Liver (tissue), 9 donors: ENCODE data around the gene METTL2B. TPM values are rescaled to one million over a fixed set of nuclear protein-coding genes. Genes with fewer than 3 reads are reported as not detected.
"Not testable (repeated sequence)": the region's sequence is repeated elsewhere in the genome, so short reads cannot be mapped to it uniquely, and the experiment has no call there.

Experiments used
- DNase-seq: peaks from one replicate; pipeline ENCODE4 v3.0.0-alpha.2; 2017; ENCODE audit warnings: low spot score
- H3K27ac ChIP-seq, 2 donors: one replicate each; pipeline ENCODE4 v1.7.0; 2013; ENCODE audit warnings: inconsistent platforms in 2 of 2, low read length in 2 of 2, control low read depth in 1 of 2, low read depth in 1 of 2, mild to moderate bottlenecking in 1 of 2
- H3K27me3 ChIP-seq, 4 donors: one replicate each; pipeline versions ENCODE4 v1.6.1 to v1.7.0; 2013; ENCODE audit warnings: low read length in 3 of 4, inconsistent platforms in 1 of 4, mild to moderate bottlenecking in 1 of 4, moderate library complexity in 1 of 4; ENCODE audit not compliant: control insufficient read depth in 4 of 4, insufficient read depth in 4 of 4
- H3K36me3 ChIP-seq, 4 donors: one replicate each; pipeline versions ENCODE4 v1.6.1 to v1.7.0; 2013; ENCODE audit warnings: low read length in 3 of 4, mild to moderate bottlenecking in 3 of 4, low read depth in 1 of 4, moderate library complexity in 1 of 4; ENCODE audit not compliant: control insufficient read depth in 4 of 4, insufficient read depth in 3 of 4
- H3K4me1 ChIP-seq, 4 donors: one replicate each; pipeline versions ENCODE4 v1.6.1 to v1.7.0; 2013; ENCODE audit warnings: low read length in 3 of 4, mild to moderate bottlenecking in 3 of 4, moderate library complexity in 1 of 4; ENCODE audit not compliant: control insufficient read depth in 4 of 4, insufficient read depth in 4 of 4
- H3K4me3 ChIP-seq, 3 donors: one replicate each; pipeline versions ENCODE4 v1.6.1 to v1.7.0; 2013; ENCODE audit warnings: low read length in 3 of 3, control low read depth in 1 of 3, low read depth in 1 of 3, mild to moderate bottlenecking in 1 of 3
- H3K9ac ChIP-seq, 2 donors: one replicate each; pipeline ENCODE4 v1.7.0; 2013; ENCODE audit warnings: low read length in 2 of 2, mild to moderate bottlenecking in 2 of 2, moderate library complexity in 2 of 2, control low read depth in 1 of 2, low read depth in 1 of 2
- H3K9me3 ChIP-seq, 4 donors: one replicate each; pipeline versions ENCODE4 v1.6.1 to v1.7.0; 2013; ENCODE audit warnings: low read length in 3 of 4; ENCODE audit not compliant: control insufficient read depth in 4 of 4
- EGR1 ChIP-seq, 2 donors: IDR thresholded peaks; 2 replicates each; pipeline ENCODE4 v1.6.1; 2016 to 2018; ENCODE audit warnings: antibody characterized with exemption in 2 of 2, low read depth in 2 of 2
- FOXA1 ChIP-seq: IDR thresholded peaks from 2 replicates; pipeline ENCODE4 v1.6.1; 2016; ENCODE audit warnings: antibody characterized with exemption
- FOXA2 ChIP-seq: IDR thresholded peaks from 2 replicates; pipeline ENCODE4 v1.6.1; 2016; ENCODE audit warnings: antibody characterized with exemption
- GABPA ChIP-seq, 2 donors: IDR thresholded peaks in 1 of 2; conservative IDR thresholded peaks in 1 of 2; 2 replicates each; pipeline ENCODE4 v1.6.1; 2016; ENCODE audit warnings: antibody characterized with exemption in 2 of 2, mild to moderate bottlenecking in 1 of 2, moderate library complexity in 1 of 2
- HNF4A ChIP-seq, 2 donors: conservative IDR thresholded peaks; 2 replicates each; pipeline ENCODE4 v1.6.1; 2016; ENCODE audit warnings: antibody characterized with exemption in 2 of 2, mild to moderate bottlenecking in 2 of 2
- HNF4G ChIP-seq: IDR thresholded peaks from 2 replicates; pipeline ENCODE4 v1.6.1; 2016; ENCODE audit warnings: antibody characterized with exemption
- JUND ChIP-seq, 2 donors: IDR thresholded peaks; 2 replicates each; pipeline ENCODE4 v1.6.1; 2016; ENCODE audit warnings: antibody characterized with exemption in 2 of 2
- RAD21 ChIP-seq, 2 donors: IDR thresholded peaks; 2 replicates each; pipeline ENCODE4 v1.6.1; 2016; ENCODE audit warnings: antibody characterized with exemption in 2 of 2, mild to moderate bottlenecking in 2 of 2
- RXRA ChIP-seq, 2 donors: IDR thresholded peaks; 2 replicates each; pipeline ENCODE4 v1.6.1; 2017 to 2018; ENCODE audit warnings: antibody characterized with exemption in 2 of 2, mild to moderate bottlenecking in 1 of 2
- SP1 ChIP-seq: IDR thresholded peaks from 2 replicates; pipeline ENCODE4 v1.6.1; 2018; ENCODE audit warnings: antibody characterized with exemption, mild to moderate bottlenecking
- TAF1 ChIP-seq: conservative IDR thresholded peaks from 2 replicates; pipeline ENCODE4 v1.6.1; 2016; ENCODE audit warnings: antibody characterized with exemption, mild to moderate bottlenecking
- WGBS: extraction: QIAGEN DNeasy Blood & Tissue Kit; methylation state at CpG from one replicate; pipeline ENCODE4 v1.1.7; 2013; 5-methylcytosine and 5-hydroxymethylcytosine counted together
- polyA plus RNA-seq, 2 donors: library from polyadenylated mRNA; stranded (reverse) in 1 of 2; unstranded in 1 of 2; fragments of 200-250 nt in 1 of 2; fragments of >200 nt in 1 of 2; fragmentation: Nextera tagmentation in 1 of 2; extraction: Ambion mirVana in 1 of 2; gene quantifications; one replicate each; pipeline versions ENCODE4 v1.2.1 to v1.2.3, GENCODE V29; 2013 to 2015
- total RNA-seq, 2 donors: library from RNA; depleted of rRNA; stranded (reverse); fragments of >200 nt; gene quantifications; one replicate each; pipeline ENCODE4 v1.2.3, GENCODE V29; 2014
- TF ChIP-seq, protein P1 (sequence below): IDR thresholded peaks from 2 replicates; pipeline ENCODE4 v1.6.1; 2016; ENCODE audit warnings: antibody characterized with exemption
- TF ChIP-seq, protein P2 (sequence below): fragments of 150-350 bp; IDR thresholded peaks from 2 replicates; pipeline ENCODE4 v1.5.1; 2017; ENCODE audit warnings: improper control_type of control experiment, low read depth, low read length; ENCODE audit not compliant: missing input control
- donor health status: healthy.
- donor health status: healthy.
- donor health status: healthy.
- donor health status: healthy.
- donor health status: healthy.

METTL2B gene
- total and polyA plus RNA-seq, 4 donors, result 6.8 to 20.7 (median 12.1) TPM

DNA sequence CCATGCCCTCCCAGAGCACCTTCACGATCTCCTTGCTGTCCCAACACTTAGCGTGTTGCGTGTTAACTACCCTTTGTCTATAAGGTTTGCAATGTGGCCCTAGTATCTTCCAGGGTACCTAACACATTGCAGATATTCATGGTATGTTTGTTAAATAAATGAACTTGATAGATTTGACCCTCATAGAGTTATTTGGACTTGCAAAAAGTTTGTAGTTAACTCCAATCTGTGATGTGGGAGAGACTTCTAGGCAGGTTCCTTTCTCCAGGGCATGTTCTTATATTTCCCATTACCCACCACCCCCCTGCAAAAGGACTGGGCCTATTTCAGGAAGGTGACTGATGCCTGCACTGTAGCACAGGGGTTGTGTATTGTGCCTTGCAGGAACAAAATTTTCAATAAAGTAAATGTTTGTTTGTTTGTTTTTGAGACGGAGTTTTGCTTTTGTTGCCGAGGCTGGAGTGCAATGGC, 20.3 kb upstream of the METTL2B start:
- no peaks in the 10 kb centered on the region for H3K36me3 ChIP-seq
- H3K9me3 ChIP-seq, result no peaks in the 10 kb centered on the region
- no peak for DNase-seq
- H3K4me3 ChIP-seq, result peak overlapping the region; percentile 73 to 82 (median 75)
- peak overlapping the region; percentile 96 to 99 for H3K27ac ChIP-seq
- H3K9ac ChIP-seq, result peak overlapping the region; percentile 3 to 80
- WGBS, result 4% methylated on average over 5 of the region's 5 CpGs
- TF ChIP-seq TAF1 (no peak), FOXA1 (no peak)
- H3K4me1 ChIP-seq, result peaks cover 4 to 30% (median 11%) of the 10 kb centered on the region in 4 donors
- no peaks in the 10 kb centered on the region for H3K27me3 ChIP-seq

DNA sequence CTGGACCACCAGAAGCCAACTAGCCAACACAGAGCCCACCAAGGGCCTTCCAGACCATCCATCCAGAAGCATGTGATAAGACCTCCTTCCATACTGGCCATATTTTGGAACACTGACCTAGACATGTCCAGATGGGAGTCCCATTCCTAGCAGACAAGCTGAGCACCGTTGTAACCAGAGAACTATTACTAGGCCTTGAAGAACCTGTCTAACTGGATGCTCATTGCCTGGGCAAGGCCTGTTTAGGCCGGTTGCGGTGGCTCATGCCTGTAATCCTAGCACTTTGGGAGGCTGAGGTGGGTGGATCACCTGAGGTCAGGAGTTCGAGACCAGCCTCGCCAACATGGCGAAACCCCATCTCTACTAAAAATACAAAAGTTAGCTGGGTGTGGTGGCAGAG, 19.2 kb upstream of the METTL2B start:
- not testable (repeated sequence) for H3K9ac ChIP-seq, DNase-seq, H3K36me3 ChIP-seq, H3K4me3 ChIP-seq, H3K9me3 ChIP-seq, H3K27ac ChIP-seq, H3K27me3 ChIP-seq
- H3K4me1 ChIP-seq, result peaks cover 4 to 30% (median 11%) of the 10 kb centered on the region in 4 donors
- 97% methylated on average over 6 of the region's 6 CpGs for WGBS

DNA sequence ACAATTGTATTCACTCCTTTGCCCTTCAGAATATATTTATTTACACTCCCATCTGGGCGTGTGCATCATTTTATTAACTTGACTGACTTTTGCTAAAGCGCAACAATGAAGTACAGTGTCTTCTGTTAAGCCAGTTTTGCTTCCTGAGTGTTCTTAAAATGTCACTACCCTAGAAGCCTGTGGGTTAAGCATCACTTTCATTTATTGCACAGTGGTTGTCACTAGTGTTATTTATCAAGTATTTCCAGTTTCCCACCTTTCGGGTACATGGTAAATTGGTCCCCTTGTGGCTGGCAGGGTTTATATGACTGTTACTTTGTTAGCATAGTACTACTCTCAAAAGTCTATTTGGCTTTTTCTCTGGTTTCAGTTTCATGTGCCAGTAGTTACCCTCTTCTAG, 17.6 kb upstream of the METTL2B start:
- Histone ChIP-seq H3K27ac (no peak overlapping the region), H3K4me1 (peaks cover under 1 to 24% (median 11%) of the 10 kb centered on the region in 4 donors), H3K4me3 (no peak overlapping the region), H3K9ac (no peak overlapping the region), H3K27me3 (no peaks in the 10 kb centered on the region), H3K9me3 (no peaks in the 10 kb centered on the region), H3K36me3 (no peaks in the 10 kb centered on the region)
- DNase-seq, result no peak
- TF ChIP-seq HNF4A (conservative IDR thresholded peaks at IDR 0.05), result no peak
- TF ChIP-seq JUND (IDR thresholded peaks at IDR 0.05), result no peak
- no peak for TF ChIP-seq RAD21 (IDR thresholded peaks at IDR 0.05)
- no peak for TF ChIP-seq FOXA2
- no peak for TF ChIP-seq RXRA (IDR thresholded peaks at IDR 0.05)
- no peak for TF ChIP-seq SP1
- TF ChIP-seq HNF4G, result no peak
- TF ChIP-seq EGR1 (IDR thresholded peaks at IDR 0.05; ENCODE audit: low read depth in 2 of 2), result no peak
- no peak for TF ChIP-seq GABPA (IDR thresholded peaks at IDR 0.05 in 1 of 2, conservative IDR thresholded peaks at IDR 0.05 in 1 of 2)
- no peak for TF ChIP-seq FOXA1
- TF ChIP-seq, protein P1, sequence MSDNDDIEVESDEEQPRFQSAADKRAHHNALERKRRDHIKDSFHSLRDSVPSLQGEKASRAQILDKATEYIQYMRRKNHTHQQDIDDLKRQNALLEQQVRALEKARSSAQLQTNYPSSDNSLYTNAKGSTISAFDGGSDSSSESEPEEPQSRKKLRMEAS, result no peak
- 52% methylated on average over 3 of the region's 3 CpGs for WGBS

DNA sequence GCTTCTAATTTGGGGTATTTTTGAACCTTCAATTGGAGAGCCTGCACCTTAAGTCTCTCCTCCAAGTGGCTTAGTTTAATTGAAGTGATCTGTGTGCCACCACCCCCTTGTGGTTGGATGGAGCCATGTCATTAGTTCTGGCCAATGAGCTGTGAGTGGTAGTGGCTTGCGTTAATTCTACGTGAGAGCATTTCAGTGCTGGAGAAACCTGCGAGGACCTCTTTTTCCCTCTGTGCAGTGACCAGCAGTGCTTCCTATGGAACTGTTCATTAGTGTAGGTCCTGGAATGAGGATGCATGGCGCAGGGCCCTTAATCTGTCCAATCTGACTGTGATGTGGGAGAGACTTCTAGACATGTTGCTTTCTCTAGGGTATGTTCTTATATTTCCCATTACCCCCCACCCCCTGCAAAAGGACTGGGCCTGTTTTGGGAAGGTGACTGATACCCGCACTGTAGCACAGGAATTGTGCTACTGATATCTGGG, 17.1 kb upstream of the METTL2B start:
- TF ChIP-seq TAF1 (no peak), RAD21 (IDR thresholded peaks at IDR 0.05) (peak; percentile 87 to 88)
- TF ChIP-seq, protein P2, sequence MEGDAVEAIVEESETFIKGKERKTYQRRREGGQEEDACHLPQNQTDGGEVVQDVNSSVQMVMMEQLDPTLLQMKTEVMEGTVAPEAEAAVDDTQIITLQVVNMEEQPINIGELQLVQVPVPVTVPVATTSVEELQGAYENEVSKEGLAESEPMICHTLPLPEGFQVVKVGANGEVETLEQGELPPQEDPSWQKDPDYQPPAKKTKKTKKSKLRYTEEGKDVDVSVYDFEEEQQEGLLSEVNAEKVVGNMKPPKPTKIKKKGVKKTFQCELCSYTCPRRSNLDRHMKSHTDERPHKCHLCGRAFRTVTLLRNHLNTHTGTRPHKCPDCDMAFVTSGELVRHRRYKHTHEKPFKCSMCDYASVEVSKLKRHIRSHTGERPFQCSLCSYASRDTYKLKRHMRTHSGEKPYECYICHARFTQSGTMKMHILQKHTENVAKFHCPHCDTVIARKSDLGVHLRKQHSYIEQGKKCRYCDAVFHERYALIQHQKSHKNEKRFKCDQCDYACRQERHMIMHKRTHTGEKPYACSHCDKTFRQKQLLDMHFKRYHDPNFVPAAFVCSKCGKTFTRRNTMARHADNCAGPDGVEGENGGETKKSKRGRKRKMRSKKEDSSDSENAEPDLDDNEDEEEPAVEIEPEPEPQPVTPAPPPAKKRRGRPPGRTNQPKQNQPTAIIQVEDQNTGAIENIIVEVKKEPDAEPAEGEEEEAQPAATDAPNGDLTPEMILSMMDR, result peak; percentile 76
- TF ChIP-seq, protein P1, result no peak
- Histone ChIP-seq H3K36me3 (no peaks in the 10 kb centered on the region), H3K4me3 (no peak overlapping the region), H3K27ac (no peak overlapping the region), H3K27me3 (no peaks in the 10 kb centered on the region), H3K9ac (no peak overlapping the region), H3K4me1 (peaks cover 0 to 19% (median 11%) of the 10 kb centered on the region in 4 donors), H3K9me3 (no peaks in the 10 kb centered on the region)
- WGBS, result 36% methylated on average over 5 of the region's 5 CpGs
- DNase-seq, result peak; percentile 55
